ENCODE results near the gene SMYD3. TPM values are rescaled to one million over a fixed set of nuclear protein-coding genes. Genes with fewer than 3 reads are reported as not detected.

Gene SMYD3
- total RNA-seq, 3 donors from 2014 or later: 16.3 to 18.0 (median 16.4) TPM

- no peak for ATAC-seq
These were observed 706.0 kb downstream of the SMYD3 start for GRCh38 chr1:245800901-245801605.

GRCh38 chr1:245798349-245798711 is 708.7 kb downstream of the SMYD3 start:
- Histone ChIP-seq H3K4me1 (ENCODE audit: low read depth) (no peaks in the 10 kb centered on the region), H3K36me3 (ENCODE audit: low read depth) (no peaks in the 10 kb centered on the region), H3K4me3 (no peak overlapping the region), H3K9me3 (no peaks in the 10 kb centered on the region)
- ATAC-seq: no peak
- no peak for TF ChIP-seq CTCF (IDR thresholded peaks at IDR 0.05)
- no peak for DNase-seq
- intact Hi-C loops (cut with DNase I, micrococcal nuclease): no loop called here

More at GRCh38 chr1:245800901-245801605, 706.0 kb downstream of the SMYD3 start:
- Histone ChIP-seq H3K4me1 (ENCODE audit: low read depth) (no peaks in the 10 kb centered on the region), H3K9me3 (no peaks in the 10 kb centered on the region), H3K4me3 (no peak overlapping the region), H3K36me3 (ENCODE audit: low read depth) (no peaks in the 10 kb centered on the region)
- TF ChIP-seq CTCF (IDR thresholded peaks at IDR 0.05): no peak
- DNase-seq: no peak
- intact Hi-C loops (cut with DNase I, micrococcal nuclease): no loop called here

GRCh38 chr1:245797592-245798348 is 709.3 kb downstream of the SMYD3 start:
- intact Hi-C loops (cut with DNase I, micrococcal nuclease): no loop called here
- Histone ChIP-seq H3K4me1 (ENCODE audit: low read depth) (no peaks in the 10 kb centered on the region), H3K36me3 (ENCODE audit: low read depth) (no peaks in the 10 kb centered on the region), H3K9me3 (no peaks in the 10 kb centered on the region), H3K4me3 (no peak overlapping the region)
- no peak for TF ChIP-seq CTCF (IDR thresholded peaks at IDR 0.05)
- ATAC-seq (no peak), DNase-seq (peak in 1 of 3 donors; percentile 15)

- Histone ChIP-seq H3K4me1 (ENCODE audit: low read depth) (no peaks in the 10 kb centered on the region), H3K9me3 (no peaks in the 10 kb centered on the region), H3K4me3 (no peak overlapping the region), H3K36me3 (ENCODE audit: low read depth) (no peaks in the 10 kb centered on the region)
- no peak for TF ChIP-seq CTCF (IDR thresholded peaks at IDR 0.05)
- intact Hi-C loops (cut with DNase I, micrococcal nuclease): no loop called here
- DNase-seq (no peak), ATAC-seq (no peak)
These were observed 715.4 kb downstream of the SMYD3 start for GRCh38 chr1:245791410-245792312.

GRCh38 chr1:245790441-245790840 is 716.6 kb downstream of the SMYD3 start:
- TF ChIP-seq CTCF (IDR thresholded peaks at IDR 0.05): no peak
- intact Hi-C loops (cut with DNase I, micrococcal nuclease): no loop called here
- H3K36me3 ChIP-seq (ENCODE audit: low read depth): no peaks in the 10 kb centered on the region
- H3K4me1 ChIP-seq (ENCODE audit: low read depth): no peaks in the 10 kb centered on the region
- DNase-seq: no peak
- H3K9me3 ChIP-seq: no peaks in the 10 kb centered on the region
- no peak overlapping the region for H3K4me3 ChIP-seq
- ATAC-seq: no peak

All from mucosa of descending colon (tissue), 3 donors.